CD8-positive, alpha-beta memory T cell (primary cell): ENCODE data around the gene PIGS. TPM values are rescaled to one million over a fixed set of nuclear protein-coding genes. Genes with fewer than 3 reads are reported as not detected.
A peak's percentile ranks its signal among the peaks of the same experiment; 100 is the strongest.

Source experiments
- CTCF ChIA-PET: fragments of 350-600 bp; sonication (Branson Sonifier 250); formaldehyde crosslinking; loops from one replicate; lab custom pipeline; 2021; ENCODE audit warnings: antibody characterized with exemption; lab: Charles Lee
- POLR2A ChIA-PET: fragments of 350-600 bp; sonication (Branson Sonifier 250); formaldehyde crosslinking; loops from one replicate; lab custom pipeline; 2021; ENCODE audit warnings: antibody characterized with exemption; lab: Charles Lee
- DNase-seq, 5 donors: peaks; one replicate each; pipeline versions ENCODE4 v3.0.0 to v3.0.0-alpha.2; 2020 to 2022; ENCODE audit warnings: mixed read lengths in 1 of 5
- H3K27ac ChIP-seq: one replicate; pipeline ENCODE4 v1.7.0; 2013; ENCODE audit warnings: low read depth, mild to moderate bottlenecking, low read length, moderate library complexity
- H3K27me3 ChIP-seq: 2 replicates; pipeline ENCODE4 v1.7.0; 2013; ENCODE audit warnings: low read length, mild to moderate bottlenecking; ENCODE audit not compliant: insufficient read depth, poor library complexity, severe bottlenecking
- H3K36me3 ChIP-seq: 2 replicates; pipeline ENCODE4 v1.7.0; 2013; ENCODE audit warnings: mild to moderate bottlenecking, low read length, moderate library complexity; ENCODE audit not compliant: insufficient read depth
- H3K4me1 ChIP-seq: 2 replicates; pipeline ENCODE4 v1.7.0; 2013; ENCODE audit warnings: mild to moderate bottlenecking, low read length, moderate library complexity; ENCODE audit not compliant: insufficient read depth
- H3K4me3 ChIP-seq: 2 replicates; pipeline ENCODE4 v1.7.0; 2013; ENCODE audit warnings: mild to moderate bottlenecking, low read length
- H3K9me3 ChIP-seq: 2 replicates; pipeline ENCODE4 v1.7.0; 2013; ENCODE audit warnings: mild to moderate bottlenecking, low read length
- H3K27ac Mint-ChIP-seq, 8 donors: one replicate each; pipeline ENCODE4 v1.8.0; 2020 to 2021; ENCODE audit warnings: mixed read lengths in 8 of 8, mild to moderate bottlenecking in 6 of 8, inconsistent platforms in 3 of 8, moderate library complexity in 3 of 8
- H3K27me3 Mint-ChIP-seq, 2 donors: one replicate each; pipeline ENCODE4 v1.8.0; 2020 to 2021; ENCODE audit warnings: mixed read lengths in 2 of 2, mild to moderate bottlenecking in 1 of 2, moderate library complexity in 1 of 2
- H3K36me3 Mint-ChIP-seq, 3 donors: one replicate each; pipeline ENCODE4 v1.8.0; 2020 to 2021; ENCODE audit warnings: mixed read lengths in 3 of 3, inconsistent platforms in 1 of 3, mild to moderate bottlenecking in 1 of 3
- H3K4me1 Mint-ChIP-seq, 3 donors: one replicate each; pipeline ENCODE4 v1.8.0; 2020 to 2021; ENCODE audit warnings: mixed read lengths in 3 of 3, inconsistent platforms in 1 of 3, mild to moderate bottlenecking in 1 of 3
- H3K4me3 Mint-ChIP-seq, 7 donors: one replicate each; pipeline ENCODE4 v1.8.0; 2020 to 2021; ENCODE audit warnings: mixed read lengths in 7 of 7, mild to moderate bottlenecking in 6 of 7, moderate library complexity in 4 of 7, inconsistent platforms in 2 of 7
- H3K9me3 Mint-ChIP-seq, 5 donors: one replicate each; pipeline ENCODE4 v1.8.0; 2020 to 2022; ENCODE audit warnings: mixed read lengths in 5 of 5, mild to moderate bottlenecking in 3 of 5, moderate library complexity in 2 of 5, inconsistent platforms in 1 of 5
- polyA plus RNA-seq: library from polyadenylated mRNA; unstranded; fragments of 300-500 nt; fragmentation: Illumina TruSeq; gene quantifications from one replicate; pipeline ENCODE4 v1.2.3, GENCODE V29; 2021
- total RNA-seq, 2 experiments: library from RNA; stranded (reverse); gene quantifications; one replicate each; pipeline ENCODE4 v1.2.3, GENCODE V29; 2021

The PIGS gene
- total and polyA plus RNA-seq, 3 experiments from 2014 or later = 48.7 to 61.0 (median 50.0) TPM

DNA sequence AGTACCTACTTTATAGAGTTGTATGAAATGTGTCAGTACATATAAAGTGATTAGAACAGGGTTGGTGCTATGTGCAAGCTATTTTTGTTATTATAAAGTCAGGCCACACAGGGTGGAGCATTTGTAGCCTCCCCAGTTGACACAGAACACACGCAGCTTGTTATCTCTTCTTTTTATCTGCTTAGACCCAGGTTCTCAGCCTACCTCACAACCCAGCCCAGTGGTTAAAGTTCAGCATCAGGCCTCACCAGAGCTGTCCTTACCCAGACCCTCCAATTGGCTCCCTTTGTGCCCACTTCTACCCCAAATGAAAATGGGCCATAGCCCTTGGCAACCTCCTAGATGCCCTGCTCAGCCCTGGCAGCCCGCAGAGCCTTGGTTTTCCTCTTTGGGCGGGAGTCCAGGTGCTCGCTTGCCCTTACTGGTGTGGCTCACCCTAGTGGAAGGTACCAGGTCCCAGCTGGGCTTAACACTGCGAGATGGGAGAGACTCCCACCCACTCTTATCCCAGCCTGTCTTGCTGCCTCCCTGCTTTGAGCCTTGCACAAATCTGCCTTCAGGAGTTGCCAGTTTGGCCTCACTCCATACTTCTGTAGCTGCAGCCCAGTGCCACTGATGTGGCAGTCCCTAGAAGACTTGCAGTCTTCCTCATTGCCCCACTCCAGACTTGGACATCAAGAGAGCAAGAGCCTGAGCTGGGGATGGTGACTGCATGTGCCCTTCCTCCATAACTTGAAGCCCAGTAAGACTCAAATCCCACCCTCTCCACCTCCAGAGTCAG lies 1.1 kb upstream of the PIGS start:
- Mint-ChIP-seq H3K27me3 (no peaks in the 10 kb centered on the region), H3K4me1 (peaks cover 61 to 80% (median 62%) of the 10 kb centered on the region in 3 donors), H3K36me3 (peaks cover 0 to 26% (median 6%) of the 10 kb centered on the region in 3 donors), H3K27ac (peak overlapping the region; percentile 88 to 97 (median 95)), H3K4me3 (peak overlapping the region; percentile 95 to 98 (median 97)), H3K9me3 (no peaks in the 10 kb centered on the region)
- H3K27me3 ChIP-seq = no peaks in the 10 kb centered on the region
- no peak for DNase-seq
- peak overlapping the region; percentile 78 for H3K27ac ChIP-seq
- ChIA-PET CTCF (interaction anchor here (1.2 to 3.3 kb wide), 3 partner anchors 21 to 40 kb away, joined by 4 to 13 read pairs (median 10); partner anchors contain the start of genes SPAG5 and UNC119), POLR2A (interaction anchor here (0.6 to 3.8 kb wide), 3 partner anchors 28 to 73 kb away, joined by 3 to 39 read pairs (median 4); partner anchors contain the start of genes BLTP2 and SPAG5)
- no peaks in the 10 kb centered on the region for H3K9me3 ChIP-seq
- peaks cover 52% of the 10 kb centered on the region for H3K4me1 ChIP-seq
- peak overlapping the region; percentile 98 for H3K4me3 ChIP-seq
- no peaks in the 10 kb centered on the region for H3K36me3 ChIP-seq

GRCh38 chr17:28570716-28571360 lies 486 bp downstream of the PIGS start:
- peak overlapping the region; percentile 78 for H3K27ac ChIP-seq
- peak overlapping the region; percentile 98 for H3K4me3 ChIP-seq
- peak; percentile 39 to 72 (median 48) for DNase-seq
- H3K9me3 Mint-ChIP-seq = no peaks in the 10 kb centered on the region
- H3K4me3 Mint-ChIP-seq = peak overlapping the region; percentile 95 to 98 (median 97)
- CTCF ChIA-PET = interaction anchor here (0.9 to 3.3 kb wide), 6 partner anchors 19 to 554 kb away, joined by 3 to 13 read pairs (median 4); partner anchors contain the start of genes SPAG5 and UNC119
- no peaks in the 10 kb centered on the region for H3K27me3 ChIP-seq
- H3K9me3 ChIP-seq = no peaks in the 10 kb centered on the region
- POLR2A ChIA-PET = interaction anchor here (0.6 to 3.8 kb wide), 3 partner anchors 17 to 996 kb away, joined by 3 to 39 read pairs (median 4); partner anchors contain the start of genes ABHD15 and SPAG5
- H3K27me3 Mint-ChIP-seq = no peaks in the 10 kb centered on the region
- H3K4me1 ChIP-seq = peaks cover 41% of the 10 kb centered on the region
- peak overlapping the region; percentile 60 to 96 (median 94) for H3K27ac Mint-ChIP-seq
- H3K36me3 Mint-ChIP-seq = peaks cover 0 to 32% (median 6%) of the 10 kb centered on the region in 3 donors
- H3K36me3 ChIP-seq = no peaks in the 10 kb centered on the region
- peaks cover 52 to 72% (median 53%) of the 10 kb centered on the region in 3 donors for H3K4me1 Mint-ChIP-seq

DNA sequence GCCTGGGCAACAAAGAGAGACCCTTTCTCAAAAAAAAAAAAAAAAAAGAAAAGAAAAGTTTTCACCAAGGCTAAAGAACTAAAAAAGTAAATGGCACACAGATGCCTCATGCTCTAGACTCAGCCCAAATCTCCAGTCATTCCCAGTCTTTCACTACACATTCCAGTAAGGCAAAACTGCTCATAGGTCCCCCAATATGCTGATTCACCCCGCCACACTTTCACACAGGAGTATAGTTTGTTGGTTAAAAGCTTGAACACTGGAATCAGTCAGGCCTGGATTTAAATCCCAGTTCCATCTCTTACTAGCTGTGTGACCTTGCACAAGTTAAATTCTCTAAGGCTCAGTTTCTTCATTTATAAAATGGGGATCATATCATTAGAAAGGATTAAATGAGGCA lies 1.9 kb downstream of the PIGS start:
- H3K27me3 ChIP-seq = no peaks in the 10 kb centered on the region
- H3K4me3 Mint-ChIP-seq = peak overlapping the region; percentile 74 to 98 (median 96)
- no peaks in the 10 kb centered on the region for H3K27me3 Mint-ChIP-seq
- CTCF ChIA-PET = interaction anchor here (1.8 to 3.2 kb wide), 2 partner anchors 19 to 30 kb away, joined by 4 to 10 read pairs; partner anchors contain the start of gene SPAG5
- H3K9me3 ChIP-seq = no peaks in the 10 kb centered on the region
- H3K9me3 Mint-ChIP-seq = no peaks in the 10 kb centered on the region
- no peak overlapping the region for H3K27ac ChIP-seq
- peaks cover 34% of the 10 kb centered on the region for H3K4me1 ChIP-seq
- peak overlapping the region; percentile 9 for H3K4me3 ChIP-seq
- H3K36me3 Mint-ChIP-seq = peaks cover 0 to 40% (median 6%) of the 10 kb centered on the region in 3 donors
- peak overlapping the region in 7 of 8 donors; percentile 64 to 96 (median 88) for H3K27ac Mint-ChIP-seq
- peaks cover 56 to 75% (median 60%) of the 10 kb centered on the region in 3 donors for H3K4me1 Mint-ChIP-seq
- no peak for DNase-seq
- H3K36me3 ChIP-seq = no peaks in the 10 kb centered on the region
- POLR2A ChIA-PET = no interaction called here

GRCh38 chr17:28567604-28568003 lies 3.7 kb downstream of the PIGS start:
- H3K27ac ChIP-seq = no peak overlapping the region
- H3K4me1 ChIP-seq = peaks cover 27% of the 10 kb centered on the region
- ChIA-PET POLR2A (no interaction called here), CTCF (no interaction called here)
- Mint-ChIP-seq H3K27ac (peak overlapping the region in 5 of 8 donors; percentile 29 to 94 (median 57)), H3K27me3 (no peaks in the 10 kb centered on the region), H3K9me3 (no peaks in the 10 kb centered on the region), H3K36me3 (peaks cover 0 to 54% (median 6%) of the 10 kb centered on the region in 3 donors), H3K4me3 (peak overlapping the region in 5 of 7 donors; percentile 13 to 73 (median 29)), H3K4me1 (peaks cover 48 to 65% (median 56%) of the 10 kb centered on the region in 3 donors)
- no peak for DNase-seq
- H3K4me3 ChIP-seq = no peak overlapping the region
- no peaks in the 10 kb centered on the region for H3K9me3 ChIP-seq
- peaks cover 7% of the 10 kb centered on the region for H3K36me3 ChIP-seq
- H3K27me3 ChIP-seq = no peaks in the 10 kb centered on the region

DNA sequence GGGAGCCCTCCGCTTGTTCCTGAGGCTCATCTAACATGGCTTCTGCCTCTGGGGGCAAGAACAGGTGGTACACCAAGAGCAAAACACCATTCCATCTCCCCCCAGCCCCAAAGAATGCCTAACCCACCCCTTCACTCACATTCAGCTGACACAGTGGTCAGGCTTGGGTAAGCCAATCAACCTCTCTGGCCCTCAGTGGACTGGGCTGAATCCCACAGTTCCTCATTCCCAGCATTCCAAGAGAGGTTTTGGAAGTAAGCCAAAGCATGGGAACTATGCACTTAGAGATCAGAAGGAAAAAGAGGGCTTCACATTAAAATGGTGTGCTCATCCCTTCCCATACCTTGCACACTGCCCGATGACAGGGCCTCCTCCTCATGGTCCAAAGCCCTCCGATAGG lies 7.8 kb downstream of the PIGS start:
- Histone ChIP-seq H3K9me3 (no peaks in the 10 kb centered on the region), H3K36me3 (peaks cover 23% of the 10 kb centered on the region), H3K27ac (no peak overlapping the region), H3K4me1 (no peaks in the 10 kb centered on the region), H3K27me3 (no peaks in the 10 kb centered on the region), H3K4me3 (no peak overlapping the region)
- peaks cover 20 to 29% (median 24%) of the 10 kb centered on the region in 3 donors for H3K4me1 Mint-ChIP-seq
- no peak overlapping the region for H3K27ac Mint-ChIP-seq
- no peak overlapping the region for H3K4me3 Mint-ChIP-seq
- no peaks in the 10 kb centered on the region for H3K27me3 Mint-ChIP-seq
- ChIA-PET POLR2A (no interaction called here), CTCF (no interaction called here)
- H3K9me3 Mint-ChIP-seq = no peaks in the 10 kb centered on the region
- peaks cover 0 to 64% (median 11%) of the 10 kb centered on the region in 3 donors for H3K36me3 Mint-ChIP-seq
- no peak for DNase-seq

DNA sequence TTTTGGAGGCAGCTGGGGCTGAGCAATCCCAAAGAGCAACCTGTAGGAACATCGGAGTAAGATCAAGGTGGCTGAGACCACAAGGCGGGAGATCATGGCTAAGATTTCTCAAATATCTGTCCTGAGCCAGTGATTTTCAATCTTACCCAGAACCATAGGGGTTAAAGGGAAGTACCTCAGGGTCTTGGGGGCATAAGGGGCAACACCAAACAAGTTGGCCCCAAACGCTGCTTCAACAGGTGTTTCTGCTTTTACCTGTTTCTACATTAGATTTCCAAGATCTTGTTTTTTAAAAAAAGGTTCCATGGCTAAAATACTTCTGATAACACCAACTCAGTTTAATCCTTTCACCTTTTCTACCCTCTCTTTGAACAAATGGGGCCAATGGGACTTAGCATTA lies 16.3 kb downstream of the PIGS start:
- CTCF ChIA-PET = no interaction called here
- POLR2A ChIA-PET = no interaction called here
- Mint-ChIP-seq H3K9me3 (no peaks in the 10 kb centered on the region), H3K36me3 (peaks cover 7 to 68% (median 35%) of the 10 kb centered on the region in 3 donors), H3K4me1 (peaks cover 26 to 28% (median 27%) of the 10 kb centered on the region in 3 donors), H3K27ac (peak overlapping the region in 1 of 8 donors; percentile 71), H3K27me3 (no peaks in the 10 kb centered on the region), H3K4me3 (peak overlapping the region in 2 of 7 donors; percentile 19 to 43)
- H3K27ac ChIP-seq = no peak overlapping the region
- H3K27me3 ChIP-seq = no peaks in the 10 kb centered on the region
- DNase-seq = no peak
- H3K36me3 ChIP-seq = peaks cover 51% of the 10 kb centered on the region
- H3K4me3 ChIP-seq = no peak overlapping the region
- peaks cover 19% of the 10 kb centered on the region for H3K4me1 ChIP-seq
- H3K9me3 ChIP-seq = no peaks in the 10 kb centered on the region

DNA sequence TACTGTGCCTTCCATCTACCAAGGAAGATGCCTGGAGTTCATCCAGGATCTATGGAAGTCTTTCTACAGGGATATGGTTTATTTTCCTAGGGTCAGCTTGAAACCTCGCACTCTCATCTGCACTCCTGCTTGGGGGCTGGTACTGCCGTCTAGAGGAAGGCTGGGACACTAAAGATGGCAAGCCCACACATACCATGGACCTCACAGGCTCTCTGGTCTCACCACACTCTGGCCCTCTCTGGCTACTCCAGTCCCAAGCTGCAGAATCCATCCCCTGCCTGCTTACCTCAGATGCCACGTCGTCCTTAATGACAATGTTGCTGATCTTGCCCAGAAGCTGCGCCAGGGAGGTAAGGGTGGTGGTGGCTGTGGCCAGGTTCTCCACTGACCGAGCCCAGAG lies 16.8 kb downstream of the PIGS start:
- peak overlapping the region in 2 of 7 donors; percentile 43 to 65 for H3K4me3 Mint-ChIP-seq
- Histone ChIP-seq H3K27me3 (no peaks in the 10 kb centered on the region), H3K27ac (no peak overlapping the region), H3K4me3 (no peak overlapping the region), H3K4me1 (peaks cover 24% of the 10 kb centered on the region), H3K36me3 (peaks cover 46% of the 10 kb centered on the region), H3K9me3 (no peaks in the 10 kb centered on the region)
- ChIA-PET CTCF (no interaction called here), POLR2A (interaction anchor here (1.1 kb wide), 1 partner anchor 17 kb away, joined by 3 read pairs; the partner anchor contains the start of gene PIGS)
- peak overlapping the region in 1 of 8 donors; percentile 71 for H3K27ac Mint-ChIP-seq
- no peak for DNase-seq
- no peaks in the 10 kb centered on the region for H3K9me3 Mint-ChIP-seq
- peaks cover 7 to 64% (median 33%) of the 10 kb centered on the region in 3 donors for H3K36me3 Mint-ChIP-seq
- peaks cover 31 to 33% (median 32%) of the 10 kb centered on the region in 3 donors for H3K4me1 Mint-ChIP-seq
- no peaks in the 10 kb centered on the region for H3K27me3 Mint-ChIP-seq
